Measurements from ENCODE around the gene P3H2. TPM values are rescaled to one million over a fixed set of nuclear protein-coding genes. Genes with fewer than 3 reads are reported as not detected.

The P3H2 gene
- total and polyA plus RNA-seq, 7 donors, result 0.24 to 3.4 (median 1.2) TPM

DNA sequence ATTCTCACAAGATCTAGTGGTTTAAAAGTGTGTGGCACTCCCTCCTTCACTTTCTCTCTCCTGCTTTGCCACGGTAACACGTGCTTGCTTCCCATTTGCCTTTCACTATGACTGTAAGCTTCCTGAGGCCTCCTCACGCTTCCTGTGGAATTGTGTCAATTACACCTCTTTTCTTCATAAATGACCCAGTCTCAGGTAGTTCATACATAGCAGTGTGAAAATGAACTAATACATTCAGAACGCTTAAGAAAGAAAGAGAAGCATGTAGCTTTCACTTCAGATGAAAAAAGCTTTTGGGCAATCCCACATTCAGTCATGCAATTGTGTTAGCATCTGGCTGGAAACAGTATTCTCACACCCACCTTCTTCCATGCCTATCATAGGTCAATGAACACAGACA is 24.4 kb downstream of the P3H2 start:
- 76 to 85% (median 79%) methylated on average over 4 of the region's 4 CpGs for WGBS, 3 donors
- intact Hi-C loops (cut with DNase I), result no loop called here
- no peak for DNase-seq
- ATAC-seq, result no peak
- Histone ChIP-seq H3K4me1 (no peaks in the 10 kb centered on the region), H3K27ac (no peak overlapping the region), H3K4me3 (no peak overlapping the region), H3K36me3 (ENCODE audit: insufficient read depth in 1 of 2, low read depth in 1 of 2) (no peaks in the 10 kb centered on the region), H3K9me3 (no peaks in the 10 kb centered on the region), H3K27me3 (ENCODE audit: insufficient read depth in 3 of 3, low read length in 2 of 3) (no peaks in the 10 kb centered on the region)
- TF ChIP-seq, protein P1, sequence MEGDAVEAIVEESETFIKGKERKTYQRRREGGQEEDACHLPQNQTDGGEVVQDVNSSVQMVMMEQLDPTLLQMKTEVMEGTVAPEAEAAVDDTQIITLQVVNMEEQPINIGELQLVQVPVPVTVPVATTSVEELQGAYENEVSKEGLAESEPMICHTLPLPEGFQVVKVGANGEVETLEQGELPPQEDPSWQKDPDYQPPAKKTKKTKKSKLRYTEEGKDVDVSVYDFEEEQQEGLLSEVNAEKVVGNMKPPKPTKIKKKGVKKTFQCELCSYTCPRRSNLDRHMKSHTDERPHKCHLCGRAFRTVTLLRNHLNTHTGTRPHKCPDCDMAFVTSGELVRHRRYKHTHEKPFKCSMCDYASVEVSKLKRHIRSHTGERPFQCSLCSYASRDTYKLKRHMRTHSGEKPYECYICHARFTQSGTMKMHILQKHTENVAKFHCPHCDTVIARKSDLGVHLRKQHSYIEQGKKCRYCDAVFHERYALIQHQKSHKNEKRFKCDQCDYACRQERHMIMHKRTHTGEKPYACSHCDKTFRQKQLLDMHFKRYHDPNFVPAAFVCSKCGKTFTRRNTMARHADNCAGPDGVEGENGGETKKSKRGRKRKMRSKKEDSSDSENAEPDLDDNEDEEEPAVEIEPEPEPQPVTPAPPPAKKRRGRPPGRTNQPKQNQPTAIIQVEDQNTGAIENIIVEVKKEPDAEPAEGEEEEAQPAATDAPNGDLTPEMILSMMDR (IDR thresholded peaks at IDR 0.05), result no peak

DNA sequence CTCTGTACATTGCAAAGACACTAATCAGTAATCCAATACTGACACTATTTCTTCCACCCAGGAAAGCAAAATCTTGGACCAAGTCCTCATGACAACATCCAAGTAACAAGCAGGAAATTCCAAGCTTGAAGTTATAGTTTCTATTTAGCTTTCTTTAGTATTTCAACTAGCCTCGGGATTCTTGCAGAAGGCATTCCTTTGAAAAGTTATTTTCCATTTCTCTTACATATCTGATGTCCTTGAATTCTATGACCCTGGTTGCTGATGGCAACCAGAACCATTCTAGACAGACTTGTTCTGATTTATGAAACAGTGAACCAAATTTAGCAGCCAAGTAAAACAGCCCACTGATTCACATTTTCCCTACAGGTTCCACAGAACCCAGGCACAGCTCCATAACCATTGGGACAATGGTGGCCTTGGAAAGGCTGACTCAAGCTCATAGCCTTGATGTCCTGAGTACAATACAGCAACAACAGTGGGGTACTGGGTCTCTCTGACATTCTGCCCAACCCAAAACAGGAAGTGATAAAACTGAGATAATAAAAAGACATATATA is 26.5 kb downstream of the P3H2 start:
- Histone ChIP-seq H3K27me3 (ENCODE audit: insufficient read depth in 3 of 3, low read length in 2 of 3) (no peaks in the 10 kb centered on the region), H3K9me3 (no peaks in the 10 kb centered on the region), H3K36me3 (ENCODE audit: insufficient read depth in 1 of 2, low read depth in 1 of 2) (no peaks in the 10 kb centered on the region), H3K4me1 (no peaks in the 10 kb centered on the region), H3K4me3 (no peak overlapping the region), H3K27ac (no peak overlapping the region)
- WGBS, 3 donors, result 6 to 23% (median 13%) methylated on average over 1 of the region's 1 CpG
- DNase-seq (no peak), ATAC-seq (no peak)
- TF ChIP-seq, protein P1 (IDR thresholded peaks at IDR 0.05), result no peak
- intact Hi-C loops (cut with DNase I), result no loop called here

DNA sequence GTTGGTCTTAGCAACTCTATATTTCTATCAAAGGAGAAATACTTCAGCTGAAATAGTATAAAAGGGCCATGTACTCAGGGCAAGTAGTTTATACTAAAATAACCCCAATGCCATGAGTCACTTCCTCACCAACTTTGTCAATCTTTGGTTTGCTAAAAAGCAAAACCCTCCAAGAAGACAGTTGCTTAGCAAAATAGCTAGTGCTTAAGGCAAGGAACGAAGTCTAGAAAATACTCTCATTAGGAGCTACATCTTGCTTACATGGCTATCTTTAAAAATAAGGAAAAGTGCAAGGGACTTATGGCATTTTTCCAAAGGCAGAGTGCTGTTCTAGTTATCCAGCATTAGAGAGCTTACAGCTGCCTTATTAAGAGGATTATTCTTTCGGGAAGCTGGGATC is 28.4 kb downstream of the P3H2 start:
- Histone ChIP-seq H3K9me3 (no peaks in the 10 kb centered on the region), H3K4me1 (no peaks in the 10 kb centered on the region), H3K27ac (no peak overlapping the region), H3K27me3 (ENCODE audit: insufficient read depth in 3 of 3, low read length in 2 of 3) (no peaks in the 10 kb centered on the region), H3K4me3 (no peak overlapping the region), H3K36me3 (ENCODE audit: insufficient read depth in 1 of 2, low read depth in 1 of 2) (no peaks in the 10 kb centered on the region)
- DNase-seq (no peak), ATAC-seq (no peak)
- TF ChIP-seq, protein P1 (IDR thresholded peaks at IDR 0.05), result no peak
- WGBS, 3 donors, result 26 to 40% (median 29%) methylated on average over 2 of the region's 2 CpGs
- intact Hi-C loops (cut with DNase I), result no loop called here

DNA sequence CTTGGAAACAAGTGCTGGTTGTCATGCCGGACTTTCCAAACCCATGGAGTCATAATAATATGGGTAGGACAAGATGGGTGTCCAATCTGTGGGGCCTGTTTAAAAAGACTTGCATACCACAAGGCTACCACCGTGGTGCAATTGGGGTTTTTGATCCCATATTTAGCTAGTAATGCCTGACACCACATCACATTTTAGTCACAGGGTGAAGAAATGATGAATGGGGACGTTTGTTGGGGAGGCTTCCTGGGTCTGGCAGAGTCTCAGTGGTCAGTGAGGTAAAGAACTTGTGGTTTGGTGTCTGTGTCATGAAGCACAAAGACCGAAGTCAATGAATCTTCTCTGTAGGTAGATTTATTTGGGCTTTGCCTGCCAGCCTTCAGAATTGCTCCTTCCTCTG is 31.0 kb downstream of the P3H2 start:
- H3K27ac ChIP-seq, result no peak overlapping the region

More for the DNA sequence above, 31.0 kb downstream of the P3H2 start:
- no peak for ATAC-seq
- intact Hi-C loops (cut with DNase I), result no loop called here
- Histone ChIP-seq H3K4me1 (no peaks in the 10 kb centered on the region), H3K9me3 (no peaks in the 10 kb centered on the region), H3K36me3 (ENCODE audit: insufficient read depth in 1 of 2, low read depth in 1 of 2) (no peaks in the 10 kb centered on the region), H3K4me3 (no peak overlapping the region), H3K27me3 (ENCODE audit: insufficient read depth in 3 of 3, low read length in 2 of 3) (no peaks in the 10 kb centered on the region)
- WGBS, 3 donors, result 59 to 86% (median 85%) methylated on average over 4 of the region's 4 CpGs
- TF ChIP-seq, protein P1 (IDR thresholded peaks at IDR 0.05), result no peak
- DNase-seq, result no peak
